Keratinocyte (primary cell): ENCODE results near the gene SND1. TPM values are rescaled to one million over a fixed set of nuclear protein-coding genes. Genes with fewer than 3 reads are reported as not detected.

ENCODE experiments used
- DNase-seq: peaks from one replicate; pipeline ENCODE4 v3.0.0-alpha.2; 2011; ENCODE audit warnings: low read depth, missing footprints, low spot score
- FAIRE-seq: peaks from 2 replicates; lab custom pipeline; 2011; peaks lifted over from hg19 to GRCh38; lab: Jason Lieb, UNC
- H2AFZ ChIP-seq: 2 replicates; pipeline ENCODE4 v1.6.0; 2012; ENCODE audit warnings: low read length, control low read depth, inconsistent platforms; ENCODE audit not compliant: control insufficient read depth
- H3K27ac ChIP-seq: 2 replicates; pipeline ENCODE4 v1.5.1; 2011; ENCODE audit warnings: low read length; ENCODE audit not compliant: control insufficient read depth, insufficient read depth
- H3K27me3 ChIP-seq: 3 replicates; pipeline ENCODE4 v1.6.0; 2011; ENCODE audit warnings: low read length; ENCODE audit not compliant: control insufficient read depth, insufficient read depth; ENCODE audit errors: extremely low read depth
- H3K36me3 ChIP-seq, 2 experiments: 2 replicates in 1 of 2; 3 replicates in 1 of 2; pipeline ENCODE4 v1.5.1; 2011; ENCODE audit warnings: low read length in 2 of 2, mild to moderate bottlenecking in 1 of 2; ENCODE audit not compliant: control insufficient read depth in 2 of 2, insufficient read depth in 2 of 2; ENCODE audit errors: extremely low read depth in 1 of 2
- H3K4me1 ChIP-seq: 3 replicates; pipeline ENCODE4 v1.5.1; 2011; ENCODE audit warnings: low read length; ENCODE audit not compliant: control insufficient read depth, insufficient read depth; ENCODE audit errors: extremely low read depth
- H3K4me2 ChIP-seq: 3 replicates; pipeline ENCODE4 v1.6.0; 2011; ENCODE audit warnings: low read depth, low read length; ENCODE audit not compliant: control insufficient read depth, insufficient read depth; ENCODE audit errors: extremely low read depth
- H3K4me3 ChIP-seq, 3 experiments: fragments of 200-600 bp in 1 of 3; sonication (generic) in 1 of 3; 2 replicates in 2 of 3; 3 replicates in 1 of 3; pipeline ENCODE4 v1.5.1; 2011 to 2016; ENCODE audit warnings: low read length in 3 of 3, mild to moderate bottlenecking in 3 of 3, control low read depth in 2 of 3, inconsistent platforms in 1 of 3, low read depth in 1 of 3, mixed read lengths in 1 of 3, mixed run types in 1 of 3, moderate library complexity in 1 of 3; ENCODE audit not compliant: control insufficient read depth in 2 of 3, insufficient read depth in 2 of 3; ENCODE audit errors: extremely low read depth in 1 of 3
- H3K79me2 ChIP-seq: 2 replicates; pipeline ENCODE4 v1.6.0; 2012; ENCODE audit warnings: low read length; ENCODE audit not compliant: control insufficient read depth, insufficient read depth
- H3K9ac ChIP-seq: 3 replicates; pipeline ENCODE4 v1.6.0; 2011; ENCODE audit warnings: low read length; ENCODE audit not compliant: control insufficient read depth, insufficient read depth; ENCODE audit errors: extremely low read depth
- H3K9me1 ChIP-seq: 3 replicates; pipeline ENCODE4 v1.6.0; 2011; ENCODE audit warnings: low read length; ENCODE audit not compliant: control insufficient read depth, insufficient read depth; ENCODE audit errors: extremely low read depth
- H3K9me3 ChIP-seq: 2 replicates; pipeline ENCODE4 v1.5.1; 2012; ENCODE audit warnings: low read depth, low read length; ENCODE audit not compliant: control insufficient read depth
- H4K20me1 ChIP-seq: 3 replicates; pipeline ENCODE4 v1.6.0; 2011; ENCODE audit warnings: low read length; ENCODE audit not compliant: control insufficient read depth, insufficient read depth; ENCODE audit errors: extremely low read depth
- CTCF ChIP-seq, 3 experiments: IDR thresholded peaks in 1 of 3; conservative IDR thresholded peaks in 1 of 3; optimal IDR thresholded peaks in 1 of 3; 2 replicates in 2 of 3; 3 replicates in 1 of 3; pipeline versions ENCODE3 to v1.5.1; 2011; ENCODE audit warnings: low read length in 3 of 3, mild to moderate bottlenecking in 3 of 3, moderate library complexity in 2 of 3, control low read depth in 1 of 3, inconsistent platforms in 1 of 3; ENCODE audit not compliant: insufficient read depth in 2 of 3; ENCODE audit errors: extremely low read depth in 1 of 3
- EZH2 ChIP-seq: IDR thresholded peaks from one replicate; pipeline ENCODE4 v1.6.1; 2012; ENCODE audit warnings: inconsistent platforms, mild to moderate bottlenecking, low read length, moderate library complexity
- dilution Hi-C: fragments of 300-500 bp; cut with MboI; formaldehyde crosslinking; loops from one replicate; pipeline ENCODE4 v1.7.0; 2020; ENCODE audit warnings: low sequenced_read_pairs; ENCODE audit not compliant: extremely low pct_ligation_motif_present
- polyA plus RNA-seq, 5 experiments: library from polyadenylated mRNA; depleted of rRNA in 3 of 5; stranded (reverse) in 3 of 5; stranded (forward) in 1 of 5; unstranded in 1 of 5; fragments of >200 nt; gene quantifications; 1 replicate in 1 of 5; 2 replicates in 3 of 5; 3 replicates in 1 of 5; pipeline versions ENCODE4 v1.2.1 to v1.2.3, GENCODE V29; 2011 to 2012; ENCODE audit warnings: missing spikeins in 2 of 5, low read depth in 1 of 5, low replicate concordance in 1 of 5

Gene SND1
- polyA plus RNA-seq, 1 donor (not counting 4 experiments of a cell fraction or from before 2014, with no cell fraction given) = 140 TPM

- Histone ChIP-seq H3K4me3 (no peak overlapping the region), H3K4me1 (no peaks in the 10 kb centered on the region), H3K9ac (no peak overlapping the region), H3K27ac (no peak overlapping the region), H3K4me2 (no peak overlapping the region), H4K20me1 (no peaks in the 10 kb centered on the region), H3K27me3 (no peaks in the 10 kb centered on the region), H3K79me2 (no peaks in the 10 kb centered on the region), H2AFZ (no peak overlapping the region), H3K9me1 (no peaks in the 10 kb centered on the region), H3K9me3 (no peaks in the 10 kb centered on the region), H3K36me3 (peaks cover 0 to 9% of the 10 kb centered on the region in 2 experiments)
- dilution Hi-C loops = no loop called here
- DNase-seq = no peak
- no peak for FAIRE-seq
- TF ChIP-seq CTCF (optimal IDR thresholded peaks at IDR 0.05 in 1 of 3, IDR thresholded peaks at IDR 0.05 in 1 of 3, conservative IDR thresholded peaks at IDR 0.05 in 1 of 3; ENCODE audit: extremely low read depth in 1 of 3, insufficient read depth in 2 of 3, low read length in 3 of 3) (no peak), EZH2 (no peak)
Measured at GRCh38 chr7:127848241-127848640, 196.2 kb downstream of the SND1 start.

- DNase-seq = no peak
- H3K9ac ChIP-seq = no peak overlapping the region
- H3K79me2 ChIP-seq = no peaks in the 10 kb centered on the region
- H3K27ac ChIP-seq = no peak overlapping the region
- H3K36me3 ChIP-seq = peaks cover 0 to 4% of the 10 kb centered on the region in 2 experiments
- FAIRE-seq = no peak
- no peaks in the 10 kb centered on the region for H3K9me1 ChIP-seq
- no peaks in the 10 kb centered on the region for H4K20me1 ChIP-seq
- TF ChIP-seq CTCF (optimal IDR thresholded peaks at IDR 0.05 in 1 of 3, IDR thresholded peaks at IDR 0.05 in 1 of 3, conservative IDR thresholded peaks at IDR 0.05 in 1 of 3; ENCODE audit: extremely low read depth in 1 of 3, insufficient read depth in 2 of 3, low read length in 3 of 3) (no peak), EZH2 (no peak)
- no peaks in the 10 kb centered on the region for H3K4me1 ChIP-seq
- H3K4me3 ChIP-seq = no peak overlapping the region
- dilution Hi-C loops = no loop called here
- no peak overlapping the region for H2AFZ ChIP-seq
- H3K9me3 ChIP-seq = no peaks in the 10 kb centered on the region
- no peaks in the 10 kb centered on the region for H3K27me3 ChIP-seq
- no peak overlapping the region for H3K4me2 ChIP-seq
Measured at GRCh38 chr7:127850195-127850594, 198.2 kb downstream of the SND1 start.
